HG03045 (cell line): ENCODE measurements around the gene CKMT2.
"Not testable (repeated sequence)": the region's sequence is repeated elsewhere in the genome, so short reads cannot be mapped to it uniquely, and the experiment has no call there.

Source experiments
- ATAC-seq: cut with Tn5 transposase; IDR thresholded peaks from one replicate; pipeline ENCODE4 v1.9.1; 2021; ENCODE audit warnings: mild to moderate bottlenecking, moderate library complexity; ENCODE audit not compliant: unreplicated experiment

The CKMT2 gene

DNA sequence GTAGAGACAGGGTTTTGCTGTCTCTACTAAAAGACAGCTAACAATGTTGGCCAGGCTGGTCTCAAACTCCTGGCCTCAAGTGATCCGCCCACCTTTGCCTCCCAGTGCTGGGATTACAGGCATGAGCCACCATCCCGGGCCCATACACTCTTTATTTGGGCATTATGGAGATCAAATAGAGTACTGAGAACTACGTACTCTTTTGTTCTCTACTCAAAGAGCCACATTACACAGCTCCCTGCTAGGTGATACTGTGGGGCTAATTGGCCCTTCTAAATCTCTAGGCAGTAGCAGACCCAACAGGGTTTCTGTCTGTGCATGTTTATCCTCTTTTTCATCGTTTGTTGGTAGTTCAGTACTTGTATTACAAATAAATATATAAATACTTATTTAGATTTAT is 16.1 kb downstream of the CKMT2 start:
- no peak for ATAC-seq

DNA sequence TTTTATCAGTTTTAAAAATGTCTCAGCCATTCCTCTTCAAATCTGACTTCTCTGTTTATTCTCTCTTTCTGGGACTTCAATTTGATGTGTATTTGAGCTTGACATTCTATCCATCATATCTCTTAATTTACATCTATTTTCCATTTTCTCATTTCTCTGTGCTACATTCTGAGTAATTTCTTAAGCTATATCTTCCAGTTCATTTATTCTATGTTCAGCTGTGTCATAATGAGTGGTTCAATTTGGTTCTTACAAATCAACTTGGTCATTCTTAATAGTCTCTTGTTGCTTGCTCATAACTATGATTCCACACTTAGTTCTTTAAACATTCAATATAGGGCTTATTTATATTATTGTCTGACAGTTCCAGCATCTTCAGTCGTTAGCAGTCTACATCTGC is 16.9 kb downstream of the CKMT2 start:
- ATAC-seq = no peak

DNA sequence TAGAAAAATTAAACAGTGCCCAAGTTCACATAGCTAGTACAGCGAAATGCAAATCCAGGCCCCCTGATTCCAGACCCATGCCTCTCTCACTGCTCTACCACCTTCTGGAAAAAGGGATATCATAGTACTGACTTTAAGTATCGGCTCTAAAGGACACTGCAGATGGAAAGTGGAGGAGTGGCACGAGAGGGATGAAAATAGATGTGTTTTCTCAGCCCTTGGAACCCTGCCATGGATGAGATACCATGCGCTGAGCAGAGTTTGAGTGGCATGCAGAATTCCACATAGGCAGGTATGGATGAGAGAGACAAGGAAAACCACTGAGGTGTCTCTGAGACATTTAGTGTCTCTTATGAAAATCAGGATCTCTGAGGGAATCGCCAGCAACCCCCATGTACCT is 18.8 kb downstream of the CKMT2 start:
- no peak for ATAC-seq

GRCh38 chr5:81252904-81253303 is 19.8 kb downstream of the CKMT2 start:
- ATAC-seq = no peak

GRCh38 chr5:81253875-81254274 is 20.8 kb downstream of the CKMT2 start:
- no peak for ATAC-seq

DNA sequence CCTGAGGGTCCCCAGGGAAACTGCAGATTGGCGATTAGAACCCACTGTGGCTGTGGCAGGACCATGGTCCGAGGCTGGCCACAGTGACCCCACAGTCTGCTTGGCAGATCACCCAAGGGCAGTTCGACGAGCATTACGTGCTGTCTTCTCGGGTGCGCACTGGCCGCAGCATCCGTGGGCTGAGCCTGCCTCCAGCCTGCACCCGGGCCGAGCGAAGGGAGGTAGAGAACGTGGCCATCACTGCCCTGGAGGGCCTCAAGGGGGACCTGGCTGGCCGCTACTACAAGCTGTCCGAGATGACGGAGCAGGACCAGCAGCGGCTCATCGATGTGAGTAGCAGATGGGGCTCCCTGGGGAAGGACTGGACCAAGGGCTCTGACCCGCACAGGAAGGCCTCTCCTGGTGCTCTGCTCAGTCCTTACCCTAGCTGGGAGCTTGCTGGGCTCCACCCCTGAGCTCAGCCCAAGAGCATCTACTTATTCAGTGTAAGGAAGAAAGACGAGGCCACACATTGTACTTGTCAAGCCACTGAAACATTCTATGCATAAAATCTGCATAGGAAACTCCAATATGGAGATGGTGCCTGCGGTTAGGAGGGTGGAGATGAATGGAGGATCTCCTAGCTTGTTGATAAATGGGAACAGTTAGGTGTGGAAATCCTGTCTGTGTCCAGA is 21.9 kb downstream of the CKMT2 start:
- ATAC-seq = no peak

DNA sequence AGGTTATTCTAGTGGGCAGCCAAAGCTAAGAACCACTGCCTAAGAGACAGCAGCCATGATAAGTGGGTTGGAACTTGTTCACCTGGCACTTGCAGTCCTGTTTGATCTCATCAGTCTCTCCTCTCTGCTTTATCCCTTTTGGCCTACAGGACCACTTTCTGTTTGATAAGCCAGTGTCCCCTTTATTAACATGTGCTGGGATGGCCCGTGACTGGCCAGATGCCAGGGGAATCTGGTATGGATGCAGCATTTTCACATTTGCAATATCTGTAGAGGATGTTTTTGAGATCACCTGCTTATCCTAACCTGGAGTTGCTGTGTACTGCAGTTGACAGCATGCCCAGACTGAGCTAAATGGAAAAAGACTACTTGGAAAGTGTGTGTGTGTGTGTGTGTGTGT is 23.6 kb downstream of the CKMT2 start:
- no peak for ATAC-seq

DNA sequence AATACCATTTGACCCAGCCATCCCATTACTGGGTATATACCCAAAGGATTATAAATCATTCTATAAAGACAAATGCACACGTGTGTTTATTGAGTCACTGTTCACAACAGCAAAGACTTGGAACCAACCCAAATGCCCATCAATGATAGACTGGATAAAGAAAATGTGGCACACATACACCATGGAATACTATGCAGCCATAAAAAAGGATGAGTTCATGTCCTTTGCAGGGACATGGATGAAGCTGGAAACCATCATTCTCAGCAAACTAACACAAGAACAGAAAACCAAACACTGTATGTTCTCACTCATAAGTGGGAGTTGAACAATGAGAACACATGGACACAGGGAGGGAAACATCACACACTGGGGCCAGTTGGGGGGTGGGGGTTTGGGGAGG is 29.7 kb downstream of the CKMT2 start:
- not testable (repeated sequence) for ATAC-seq

DNA sequence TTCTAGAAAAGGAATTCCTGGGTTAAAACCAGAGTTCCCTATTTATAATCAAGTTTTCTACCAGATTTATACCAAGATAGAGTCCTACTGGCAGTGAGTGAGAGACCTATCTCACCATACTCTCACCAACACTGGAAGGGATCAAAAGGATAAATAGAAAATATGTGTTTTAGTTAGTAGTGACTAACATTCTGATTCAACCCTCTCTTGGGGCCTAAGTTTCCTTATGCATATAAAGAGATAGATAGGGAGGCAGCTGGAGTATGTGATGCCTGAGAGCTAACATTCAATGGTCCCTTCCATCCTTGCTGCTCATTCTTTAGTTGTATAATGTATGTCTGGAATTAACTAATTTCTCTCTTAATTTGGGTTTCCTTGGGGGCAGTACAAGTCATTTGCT is 32.0 kb downstream of the CKMT2 start:
- ATAC-seq = no peak

DNA sequence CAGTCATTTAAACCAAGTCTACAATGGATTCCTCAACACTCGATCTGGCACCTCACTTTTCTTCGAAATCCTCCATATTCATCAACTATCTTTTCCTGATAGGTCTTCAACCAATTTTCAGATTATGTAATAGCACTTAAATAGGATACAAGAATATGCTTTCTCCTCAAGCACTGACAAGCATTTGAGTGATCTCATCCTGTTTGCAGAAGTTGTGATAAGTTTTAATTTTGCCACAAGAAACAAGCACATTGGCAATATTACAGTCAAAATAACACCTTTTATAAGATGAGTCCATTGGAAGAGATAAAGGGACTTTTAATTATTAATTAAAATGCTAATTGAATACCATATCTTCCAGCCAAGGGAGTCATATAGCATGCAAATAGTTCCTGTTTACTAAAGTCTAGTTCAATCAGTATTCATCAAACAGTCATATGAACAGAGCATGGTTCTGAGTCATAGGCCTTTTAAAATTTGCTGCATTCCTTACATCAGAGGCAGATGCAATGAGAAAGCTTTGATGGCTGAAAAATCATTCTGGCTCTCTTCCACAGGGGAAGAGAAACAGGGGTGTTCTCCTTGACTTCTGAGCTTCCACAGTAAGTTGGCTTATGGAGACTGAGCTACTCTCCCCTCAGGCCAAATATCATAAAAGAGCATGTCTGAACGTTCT is 35.5 kb downstream of the CKMT2 start:
- ATAC-seq = no peak

- no peak for ATAC-seq
Observed at GRCh38 chr5:81269751-81270393, 36.8 kb downstream of the CKMT2 start.

DNA sequence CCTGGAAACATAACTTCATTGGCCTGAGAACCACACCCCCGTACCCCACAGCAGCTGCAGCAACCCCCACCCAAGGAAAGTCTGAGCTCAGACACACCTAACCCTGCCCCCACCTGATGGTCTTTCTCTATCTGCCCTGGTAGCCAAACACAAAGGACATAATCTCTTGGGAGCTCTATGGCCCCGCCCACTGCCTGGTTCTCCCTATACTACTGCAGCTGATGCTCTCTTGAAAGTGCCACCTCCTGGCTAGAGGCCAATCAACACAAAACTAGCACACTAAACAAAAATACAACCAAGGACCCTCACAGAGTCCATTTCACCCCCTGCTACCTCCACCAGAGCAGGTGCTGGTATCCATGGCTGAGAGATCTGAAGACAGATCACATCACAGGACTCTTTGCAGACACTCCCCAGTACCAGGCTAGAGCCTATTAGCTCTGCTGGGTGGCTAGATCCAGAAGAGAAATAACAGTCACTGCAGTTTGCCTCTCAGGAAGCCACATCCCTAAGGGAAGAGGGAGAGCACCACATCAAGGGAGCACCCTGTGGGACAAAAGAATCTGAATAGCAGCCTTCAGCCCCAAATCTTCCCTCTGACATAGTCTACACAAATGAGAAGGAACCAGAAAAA is 37.4 kb downstream of the CKMT2 start:
- ATAC-seq = not testable (repeated sequence)

- ATAC-seq = no peak
Observed at GRCh38 chr5:81283976-81284375, 50.9 kb downstream of the CKMT2 start.

DNA sequence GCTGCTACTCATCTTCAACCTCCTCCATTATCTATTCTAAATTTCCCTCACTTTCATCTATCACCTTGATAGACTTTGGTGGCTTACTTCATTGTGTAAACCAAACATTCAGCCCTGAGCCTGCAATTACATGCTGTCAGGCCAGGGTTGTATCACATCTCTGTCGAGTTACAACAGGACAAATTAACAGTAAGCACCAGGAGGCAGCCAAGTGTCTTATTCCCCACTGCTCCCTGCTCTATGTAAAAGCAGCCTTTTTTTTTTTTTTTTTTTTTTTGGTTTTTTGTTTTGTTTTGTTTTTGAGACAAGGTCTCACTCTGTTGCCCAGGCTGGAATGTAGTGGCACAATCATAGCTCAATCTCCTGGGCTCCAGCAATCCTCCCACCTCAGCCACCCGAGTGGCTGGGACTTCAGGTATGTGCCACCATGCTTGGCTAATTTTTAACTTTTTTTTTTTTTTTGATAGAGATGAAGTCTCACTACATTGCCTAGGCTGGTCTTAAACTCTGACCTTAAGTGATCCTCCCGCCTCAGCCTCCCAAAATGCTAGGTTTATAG is 53.0 kb downstream of the CKMT2 start:
- ATAC-seq = no peak

- ATAC-seq = no peak
Observed at GRCh38 chr5:81288021-81288433, 54.9 kb downstream of the CKMT2 start.

GRCh38 chr5:81290146-81290545 is 57.0 kb downstream of the CKMT2 start:
- no peak for ATAC-seq

GRCh38 chr5:81292130-81292529 is 59.0 kb downstream of the CKMT2 start:
- ATAC-seq = no peak

GRCh38 chr5:81294021-81294420 is 60.9 kb downstream of the CKMT2 start:
- ATAC-seq = not testable (repeated sequence)

- no peak for ATAC-seq
Observed at GRCh38 chr5:81297531-81297930, 64.4 kb downstream of the CKMT2 start.

- ATAC-seq = no peak
Observed at GRCh38 chr5:81300921-81301270, 67.8 kb downstream of the CKMT2 start.

- peak; percentile 98 for ATAC-seq
Observed at GRCh38 chr5:81301271-81302015, 68.3 kb downstream of the CKMT2 start, which contains the start of gene ZCCHC9. ZCCHC9 (plus strand) TSS chr5:81301587; CDS start chr5:81304758, 3,171 bp downstream.
